Measurements from ENCODE around the gene SSC5D.

DNA sequence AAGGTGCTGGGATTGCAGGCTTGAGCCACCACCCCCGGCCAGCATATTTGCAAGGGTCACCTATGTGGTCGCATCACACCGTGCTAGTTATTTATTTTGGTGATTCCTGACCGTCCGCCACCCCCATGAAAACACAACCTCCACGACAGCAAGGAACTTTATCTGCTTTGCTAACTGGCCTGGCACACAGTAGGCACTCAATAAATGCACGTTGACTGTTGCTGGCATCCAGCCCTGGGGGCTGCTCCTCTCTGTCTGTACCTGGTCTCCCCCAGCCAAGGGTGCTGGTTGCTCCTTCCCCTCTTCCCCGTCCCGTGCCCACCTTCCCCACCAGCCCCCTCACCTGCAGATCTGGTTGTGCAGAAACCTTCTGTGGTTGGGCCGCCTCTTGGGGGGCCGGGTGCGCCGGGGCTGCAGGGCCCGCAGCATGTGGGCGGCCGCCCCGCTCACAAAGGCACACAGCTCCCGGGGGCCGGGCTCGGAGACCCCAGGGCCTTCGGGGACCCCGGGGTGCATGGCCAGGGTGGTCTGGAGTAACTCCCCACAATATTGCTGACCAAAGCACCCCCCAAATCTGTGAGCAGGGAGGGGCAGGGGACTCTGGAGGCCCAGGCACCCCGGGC, 24.1 kb upstream of the SSC5D start:
- TF ChIP-seq POLR2A (IDR thresholded peaks at IDR 0.05), result no peak
- TF ChIP-seq, protein P1, sequence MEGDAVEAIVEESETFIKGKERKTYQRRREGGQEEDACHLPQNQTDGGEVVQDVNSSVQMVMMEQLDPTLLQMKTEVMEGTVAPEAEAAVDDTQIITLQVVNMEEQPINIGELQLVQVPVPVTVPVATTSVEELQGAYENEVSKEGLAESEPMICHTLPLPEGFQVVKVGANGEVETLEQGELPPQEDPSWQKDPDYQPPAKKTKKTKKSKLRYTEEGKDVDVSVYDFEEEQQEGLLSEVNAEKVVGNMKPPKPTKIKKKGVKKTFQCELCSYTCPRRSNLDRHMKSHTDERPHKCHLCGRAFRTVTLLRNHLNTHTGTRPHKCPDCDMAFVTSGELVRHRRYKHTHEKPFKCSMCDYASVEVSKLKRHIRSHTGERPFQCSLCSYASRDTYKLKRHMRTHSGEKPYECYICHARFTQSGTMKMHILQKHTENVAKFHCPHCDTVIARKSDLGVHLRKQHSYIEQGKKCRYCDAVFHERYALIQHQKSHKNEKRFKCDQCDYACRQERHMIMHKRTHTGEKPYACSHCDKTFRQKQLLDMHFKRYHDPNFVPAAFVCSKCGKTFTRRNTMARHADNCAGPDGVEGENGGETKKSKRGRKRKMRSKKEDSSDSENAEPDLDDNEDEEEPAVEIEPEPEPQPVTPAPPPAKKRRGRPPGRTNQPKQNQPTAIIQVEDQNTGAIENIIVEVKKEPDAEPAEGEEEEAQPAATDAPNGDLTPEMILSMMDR (IDR thresholded peaks at IDR 0.05), result no peak
- TF ChIP-seq POLR2AphosphoS5 (IDR thresholded peaks at IDR 0.05; ENCODE audit: insufficient read depth in 1 of 2, low read depth in 1 of 2), result no peak

Measured in vagina (tissue), 2 donors.